ENCODE results near the gene PRAME.
"Not testable (repeated sequence)": the region's sequence is repeated elsewhere in the genome, so short reads cannot be mapped to it uniquely, and the experiment has no call there.

DNA sequence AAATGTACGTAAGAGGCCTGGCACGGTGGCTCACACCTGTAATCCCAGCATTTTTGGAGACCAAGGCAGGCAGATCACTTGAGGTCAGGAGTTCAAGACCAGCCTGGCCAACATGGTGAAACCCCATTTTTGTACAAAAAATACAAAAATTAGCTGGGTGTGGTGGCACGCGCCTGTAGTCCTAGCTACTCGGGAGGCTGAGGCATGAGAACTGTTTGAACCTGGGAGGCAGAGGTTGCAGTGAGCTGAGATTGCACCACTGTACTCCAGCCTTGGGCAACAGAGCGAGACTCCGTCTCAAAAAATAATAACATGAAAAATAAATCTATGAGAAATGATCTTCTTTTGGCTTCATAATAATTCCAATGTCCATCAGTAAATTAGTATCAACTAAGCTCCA is 48.2 kb downstream of the PRAME start:
- TF ChIP-seq, protein P1, sequence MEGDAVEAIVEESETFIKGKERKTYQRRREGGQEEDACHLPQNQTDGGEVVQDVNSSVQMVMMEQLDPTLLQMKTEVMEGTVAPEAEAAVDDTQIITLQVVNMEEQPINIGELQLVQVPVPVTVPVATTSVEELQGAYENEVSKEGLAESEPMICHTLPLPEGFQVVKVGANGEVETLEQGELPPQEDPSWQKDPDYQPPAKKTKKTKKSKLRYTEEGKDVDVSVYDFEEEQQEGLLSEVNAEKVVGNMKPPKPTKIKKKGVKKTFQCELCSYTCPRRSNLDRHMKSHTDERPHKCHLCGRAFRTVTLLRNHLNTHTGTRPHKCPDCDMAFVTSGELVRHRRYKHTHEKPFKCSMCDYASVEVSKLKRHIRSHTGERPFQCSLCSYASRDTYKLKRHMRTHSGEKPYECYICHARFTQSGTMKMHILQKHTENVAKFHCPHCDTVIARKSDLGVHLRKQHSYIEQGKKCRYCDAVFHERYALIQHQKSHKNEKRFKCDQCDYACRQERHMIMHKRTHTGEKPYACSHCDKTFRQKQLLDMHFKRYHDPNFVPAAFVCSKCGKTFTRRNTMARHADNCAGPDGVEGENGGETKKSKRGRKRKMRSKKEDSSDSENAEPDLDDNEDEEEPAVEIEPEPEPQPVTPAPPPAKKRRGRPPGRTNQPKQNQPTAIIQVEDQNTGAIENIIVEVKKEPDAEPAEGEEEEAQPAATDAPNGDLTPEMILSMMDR (IDR thresholded peaks at IDR 0.05) = not testable (repeated sequence)
- TF ChIP-seq POLR2A (IDR thresholded peaks at IDR 0.05) = not testable (repeated sequence)

Measured in gastroesophageal sphincter (tissue), 3 donors.